SH-SY5Y (cell line): ENCODE data around the gene LYL1.

Source experiments
- GATA2 ChIP-seq: IDR thresholded peaks from 2 replicates; pipeline ENCODE4 v1.6.1; 2011; ENCODE audit warnings: mild to moderate bottlenecking, low read depth, low read length
- GATA3 ChIP-seq: IDR thresholded peaks from 2 replicates; pipeline ENCODE4 v1.6.1; 2011; ENCODE audit warnings: low read depth, mild to moderate bottlenecking, low read length, moderate library complexity

- no peak for TF ChIP-seq GATA3
- no peak for TF ChIP-seq GATA2
Measured at GRCh38 chr19:13149628-13150186, 47.0 kb upstream of the LYL1 start.
